Activated CD4-positive, alpha-beta T cell treated with anti-CD3 and anti-CD28 coated beads, Interleukin-2, amount 50 U/mL, for 16 hours (primary cell): ENCODE results near the gene DCUN1D3.
"Not testable (repeated sequence)": the region's sequence is repeated elsewhere in the genome, so short reads cannot be mapped to it uniquely, and the experiment has no call there.

Experiments used
- DNase-seq: peaks from one replicate; pipeline ENCODE4 v3.0.0-alpha.2; 2020

The DCUN1D3 gene, protein sequence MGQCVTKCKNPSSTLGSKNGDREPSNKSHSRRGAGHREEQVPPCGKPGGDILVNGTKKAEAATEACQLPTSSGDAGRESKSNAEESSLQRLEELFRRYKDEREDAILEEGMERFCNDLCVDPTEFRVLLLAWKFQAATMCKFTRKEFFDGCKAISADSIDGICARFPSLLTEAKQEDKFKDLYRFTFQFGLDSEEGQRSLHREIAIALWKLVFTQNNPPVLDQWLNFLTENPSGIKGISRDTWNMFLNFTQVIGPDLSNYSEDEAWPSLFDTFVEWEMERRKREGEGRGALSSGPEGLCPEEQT

DNA sequence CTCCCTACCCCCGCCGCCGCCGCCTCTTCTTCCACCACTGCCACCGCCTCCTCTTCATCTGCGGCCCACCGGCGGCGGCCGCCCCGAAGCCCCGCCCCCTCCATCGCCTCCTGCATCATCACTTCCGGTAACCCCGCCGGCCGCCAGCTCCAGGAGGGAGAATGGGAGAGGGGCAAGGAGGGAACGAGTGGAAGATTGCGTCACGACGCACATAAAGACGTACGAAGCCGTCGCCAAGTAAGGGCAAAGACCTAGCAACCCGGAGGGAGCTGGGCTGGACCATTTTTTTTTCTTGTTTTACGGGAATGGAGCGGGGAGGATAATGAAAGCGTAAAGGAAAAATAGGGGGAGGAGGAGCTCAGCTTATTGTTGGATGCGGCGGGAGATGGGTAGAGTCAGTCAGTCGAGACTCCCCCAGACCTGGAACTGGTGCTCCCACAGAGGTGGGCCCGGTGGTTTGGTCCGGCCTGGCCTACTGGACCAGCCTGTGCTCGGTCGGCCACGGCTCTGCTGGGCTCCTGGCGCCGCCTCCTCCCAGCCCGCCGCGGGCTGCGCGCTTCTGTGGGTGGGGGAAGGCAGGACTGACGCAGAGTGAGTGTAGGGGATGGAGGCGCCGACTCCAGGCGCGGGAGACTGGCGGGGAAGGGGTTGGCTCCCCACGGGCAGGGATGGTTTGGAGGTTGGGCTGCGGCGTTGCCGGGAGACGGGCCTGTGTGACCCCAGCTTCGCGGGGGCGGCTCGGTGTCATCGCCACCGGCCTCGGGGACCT, at the start of gene DCUN1D3, which contains the start of gene LYRM1:
TSS of gene DCUN1D3 (minus strand) at position 60 of the 769 bp plus-strand sequence. CDS start 37,820 bp downstream, outside the sequence.
TSS of gene LYRM1 (plus strand) at position 473 of the 769 bp plus-strand sequence. CDS start 14,785 bp downstream, outside the sequence.
- DNase-seq: peak; percentile 96

DNA sequence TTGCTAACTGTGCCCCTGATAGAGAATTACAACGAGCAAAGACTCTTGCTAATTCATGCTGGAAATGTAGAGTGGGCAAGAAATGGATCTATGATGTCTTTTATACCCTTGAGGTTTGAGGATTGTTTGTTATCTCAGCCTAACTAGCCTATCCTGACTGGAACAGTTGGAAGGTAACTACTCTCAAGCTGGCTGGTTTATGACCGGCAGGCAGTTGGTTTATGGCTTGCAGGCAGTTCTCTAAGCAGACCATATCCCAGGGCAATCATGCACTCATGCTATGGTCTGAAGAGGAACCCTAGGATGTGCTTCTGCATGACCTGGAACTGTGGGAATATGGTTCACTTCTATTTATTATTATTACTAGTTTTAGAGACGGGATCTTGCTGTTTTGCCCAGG, 49.5 kb upstream of the DCUN1D3 start:
- no peak for DNase-seq

DNA sequence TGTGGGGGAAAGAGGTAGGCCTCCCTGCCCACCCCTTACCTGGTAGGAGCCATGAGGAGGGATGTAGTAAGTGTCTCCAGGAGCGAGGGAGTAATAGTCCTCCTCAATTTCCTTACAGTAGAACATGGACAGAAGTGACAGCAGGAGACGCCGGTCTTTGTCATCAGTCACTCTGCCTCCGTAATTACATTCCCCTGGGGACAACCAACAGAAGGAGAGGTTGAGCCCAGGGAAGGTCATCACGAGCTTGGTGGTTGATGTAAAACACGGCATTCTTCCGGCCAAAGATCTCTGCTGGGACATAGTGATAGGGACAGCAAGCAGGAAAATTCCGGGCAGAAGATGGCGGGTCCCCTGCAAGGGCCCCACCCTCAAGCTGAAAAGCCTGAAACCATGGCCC, 48.3 kb upstream of the DCUN1D3 start:
- no peak for DNase-seq

GRCh38 chr16:20946015-20946629, 46.0 kb upstream of the DCUN1D3 start:
- DNase-seq: no peak

DNA sequence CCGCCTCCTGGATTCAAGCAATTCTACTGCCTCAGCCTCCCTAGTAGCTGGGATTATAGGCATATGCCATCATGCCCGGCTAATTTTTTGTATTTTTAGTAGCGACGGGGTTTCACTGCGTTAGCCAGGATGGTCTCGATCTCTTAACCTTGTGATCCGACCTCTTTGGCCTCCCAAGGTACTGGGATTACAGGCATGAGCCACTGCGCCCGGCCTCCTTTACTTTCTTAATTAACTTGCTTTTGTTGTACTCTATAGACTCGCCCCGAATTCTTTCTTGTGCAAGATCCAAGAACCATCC, 45.4 kb upstream of the DCUN1D3 start:
- not testable (repeated sequence) for DNase-seq

DNA sequence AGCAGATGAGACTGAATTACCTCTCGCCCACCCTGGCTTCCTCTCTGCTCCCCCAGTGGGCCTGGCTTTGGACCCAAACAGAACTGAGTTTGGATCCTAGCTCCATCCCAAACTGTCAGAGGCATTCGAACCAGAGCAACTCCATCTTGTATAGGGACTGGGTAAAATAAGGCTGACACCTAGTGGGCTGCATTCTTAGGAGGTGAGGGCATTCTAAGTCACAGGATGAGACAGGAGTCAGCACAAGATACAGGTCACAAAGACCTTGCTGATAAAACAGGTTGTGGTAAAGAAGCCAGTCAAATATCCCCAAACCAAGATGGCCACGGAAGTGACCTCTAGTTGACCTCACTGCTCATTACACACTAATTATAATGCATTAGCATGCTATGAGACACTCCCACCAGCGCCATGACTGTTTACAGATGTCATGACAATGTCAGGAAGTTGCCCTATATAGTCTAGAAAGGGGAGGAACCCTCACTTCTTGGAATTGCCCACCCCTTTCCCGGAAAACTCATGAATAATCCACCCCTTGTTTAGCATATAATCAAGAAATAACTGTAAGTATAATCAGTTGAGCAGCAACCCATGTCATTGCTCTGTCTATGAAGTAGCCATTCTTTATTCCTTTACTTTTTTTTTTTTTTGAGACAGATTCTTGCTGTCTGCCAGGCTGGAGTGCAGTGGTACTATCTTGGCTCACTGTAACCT, 44.9 kb upstream of the DCUN1D3 start:
- peak; percentile 58 for DNase-seq

- no peak for DNase-seq
Measured at GRCh38 chr16:20942256-20942655, 42.1 kb upstream of the DCUN1D3 start.

DNA sequence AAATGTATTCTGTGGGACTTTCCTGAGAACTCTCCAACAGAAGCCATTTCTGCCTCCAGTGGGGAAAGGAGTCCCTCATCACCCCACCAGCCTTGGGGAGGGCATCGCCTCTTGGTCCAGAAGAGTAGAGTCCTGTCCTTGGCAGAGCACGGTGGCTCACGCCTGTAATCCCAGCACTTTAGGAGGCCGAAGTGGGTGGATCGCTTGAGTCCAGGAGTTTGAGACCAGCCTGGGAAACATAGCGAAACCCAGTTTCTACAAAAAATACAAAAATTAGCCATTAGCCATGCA, 41.4 kb upstream of the DCUN1D3 start:
- no peak for DNase-seq

- DNase-seq: peak; percentile 55
Measured at GRCh38 chr16:20940871-20941635, 40.9 kb upstream of the DCUN1D3 start.

- peak; percentile 64 for DNase-seq
Measured at GRCh38 chr16:20939611-20940010, 39.5 kb upstream of the DCUN1D3 start.

- peak; percentile 79 for DNase-seq
Measured at GRCh38 chr16:20938426-20938825, 38.3 kb upstream of the DCUN1D3 start.

DNA sequence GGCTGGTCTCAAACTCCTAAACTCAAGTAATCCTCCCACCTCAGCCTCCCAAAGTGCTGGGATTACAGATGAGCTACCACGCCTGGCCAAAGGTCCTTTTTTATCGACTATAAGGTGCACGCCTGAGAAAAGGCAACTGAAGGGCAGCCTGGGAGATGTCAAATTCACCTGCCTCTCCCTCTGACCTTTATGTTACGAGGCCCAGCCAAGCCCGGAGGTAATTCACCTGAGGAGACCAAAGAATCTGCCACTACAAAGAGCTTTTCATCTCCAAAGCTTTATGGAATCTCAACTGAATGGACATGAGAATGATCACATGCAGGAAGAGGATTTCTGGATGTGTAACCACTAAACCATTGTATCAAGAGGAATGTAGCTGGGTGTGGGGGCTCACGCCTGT, 37.6 kb upstream of the DCUN1D3 start:
- no peak for DNase-seq

DNA sequence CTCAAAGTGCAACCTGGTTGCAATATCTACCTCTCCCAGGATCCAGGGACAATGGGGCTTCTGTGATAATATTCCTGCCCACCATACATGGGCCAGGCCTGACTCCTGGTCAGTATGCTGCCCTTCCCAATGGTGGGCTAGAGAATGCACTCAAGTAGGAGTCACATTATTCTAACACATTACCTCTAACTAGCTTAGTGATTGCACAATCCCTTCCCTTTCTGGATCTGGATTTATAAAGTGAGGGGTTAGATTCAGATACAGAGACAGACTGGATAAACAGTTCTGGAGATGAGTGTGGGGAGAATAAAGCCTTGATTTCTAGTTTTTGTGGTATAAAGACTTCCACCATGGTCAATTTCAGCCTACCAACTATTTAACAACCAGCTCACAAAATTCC, 33.4 kb upstream of the DCUN1D3 start:
- DNase-seq: no peak

- DNase-seq: no peak
Measured at GRCh38 chr16:20931066-20931600, 31.0 kb upstream of the DCUN1D3 start.

GRCh38 chr16:20930365-20930690, 30.2 kb upstream of the DCUN1D3 start:
- no peak for DNase-seq

GRCh38 chr16:20929676-20930364, 29.7 kb upstream of the DCUN1D3 start:
- not testable (repeated sequence) for DNase-seq

GRCh38 chr16:20928774-20929411, 28.7 kb upstream of the DCUN1D3 start:
- DNase-seq: no peak

DNA sequence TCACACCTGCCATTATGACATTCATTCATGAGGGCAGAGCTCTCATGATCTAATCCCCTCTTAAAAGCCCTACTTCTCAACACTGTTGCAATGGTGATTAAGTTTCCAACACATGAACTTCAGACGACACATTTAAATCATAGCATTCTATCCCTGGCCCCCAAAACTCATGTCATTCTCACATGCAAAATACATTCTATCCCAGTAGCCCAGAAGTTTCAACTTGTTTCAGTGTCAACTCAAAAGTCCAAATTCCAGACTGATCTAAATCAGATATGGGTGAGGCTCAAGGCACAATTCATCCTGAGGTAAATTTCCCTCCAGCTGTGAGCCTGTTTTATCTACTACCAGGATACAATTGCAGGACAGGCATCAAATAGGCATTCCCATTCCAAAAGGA, 25.6 kb upstream of the DCUN1D3 start:
- no peak for DNase-seq

DNA sequence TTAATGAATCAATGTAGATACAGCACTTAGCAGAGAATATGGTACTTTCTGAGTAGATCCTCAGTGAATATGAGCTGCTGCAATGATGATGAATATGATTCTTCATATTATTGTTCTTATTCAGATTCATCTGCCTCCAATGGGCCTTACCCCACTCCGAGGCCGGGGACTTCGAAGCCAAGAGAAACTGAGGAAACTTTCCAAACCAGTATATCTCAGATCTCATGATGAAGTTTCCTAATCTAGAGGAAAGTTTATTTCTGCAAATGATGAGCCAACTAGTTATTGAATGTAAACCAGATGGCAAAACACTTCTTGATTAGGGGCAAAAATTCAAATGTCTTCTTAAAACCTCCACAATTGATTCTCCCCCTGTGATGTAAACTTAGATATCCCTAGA, 23.7 kb upstream of the DCUN1D3 start:
- no peak for DNase-seq

DNA sequence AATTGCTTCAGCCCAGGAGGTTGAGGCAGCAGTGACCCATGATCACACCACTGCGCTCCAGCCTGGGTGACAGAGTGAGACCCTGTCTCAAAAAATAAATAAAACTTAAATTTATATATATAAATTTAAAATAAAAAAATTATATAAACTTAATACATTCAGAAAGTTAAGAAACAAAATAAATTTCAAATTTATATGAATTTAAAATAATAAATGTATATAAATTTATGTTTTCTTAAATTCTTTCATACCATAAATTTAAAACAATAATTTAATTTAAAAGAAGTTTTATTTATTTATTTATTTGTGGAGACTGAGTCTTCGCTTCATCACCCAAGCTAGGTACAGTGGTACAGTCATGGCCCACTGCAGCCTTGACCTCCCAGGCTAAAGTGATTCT, 20.6 kb upstream of the DCUN1D3 start:
- DNase-seq: no peak

DNA sequence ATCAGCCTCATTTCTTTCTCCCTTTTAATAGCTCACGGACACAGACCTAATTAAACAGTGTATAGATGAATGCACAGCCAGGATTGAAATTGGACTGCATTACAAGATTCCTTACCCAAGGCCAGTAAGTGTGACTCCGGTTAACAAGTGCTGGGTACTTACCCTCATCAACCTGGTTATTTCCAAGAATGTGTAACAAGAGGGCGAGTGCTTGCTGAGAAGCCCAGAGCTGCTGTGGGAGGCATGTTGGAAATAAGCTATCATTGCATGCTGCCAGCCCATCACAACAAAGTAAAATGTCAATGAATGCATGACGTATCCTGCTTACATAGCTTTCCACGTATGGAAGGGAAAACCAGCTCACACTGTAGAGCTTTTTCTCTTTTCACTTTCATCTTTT, 19.9 kb upstream of the DCUN1D3 start:
- DNase-seq: no peak
